HPDE6-E6E7 (cell line): Measurements from ENCODE around the gene BMP6.

Source experiments
- DNase-seq: peaks from one replicate; pipeline ENCODE4 v3.0.0; 2011; ENCODE audit warnings: missing footprints; ENCODE audit errors: extremely low spot score

Gene BMP6

GRCh38 chr6:7725849-7726415 lies at the start of gene BMP6:
Gene BMP6 (plus strand): TSS chr6:7726099. CDS start chr6:7726956, 857 bp downstream.
- DNase-seq = peak; percentile 97

- DNase-seq = no peak
Observed at GRCh38 chr6:7677229-7677628, 48.7 kb upstream of the BMP6 start.

GRCh38 chr6:7680393-7681075 lies 45.4 kb upstream of the BMP6 start:
- no peak for DNase-seq

- DNase-seq = no peak
Observed at GRCh38 chr6:7681449-7681848, 44.5 kb upstream of the BMP6 start.

GRCh38 chr6:7684076-7684475 lies 41.8 kb upstream of the BMP6 start:
- no peak for DNase-seq

- DNase-seq = no peak
Observed at GRCh38 chr6:7684843-7685242, 41.1 kb upstream of the BMP6 start.

- no peak for DNase-seq
Observed at GRCh38 chr6:7685276-7685675, 40.6 kb upstream of the BMP6 start.

GRCh38 chr6:7687145-7688111 lies 38.5 kb upstream of the BMP6 start:
- no peak for DNase-seq

GRCh38 chr6:7691021-7691420 lies 34.9 kb upstream of the BMP6 start:
- DNase-seq = no peak

- peak; percentile 89 for DNase-seq
Observed at GRCh38 chr6:7691675-7692452, 34.0 kb upstream of the BMP6 start.

- no peak for DNase-seq
Observed at GRCh38 chr6:7692453-7692784, 33.5 kb upstream of the BMP6 start.

GRCh38 chr6:7693827-7694226 lies 32.1 kb upstream of the BMP6 start:
- no peak for DNase-seq

GRCh38 chr6:7696061-7696460 lies 29.8 kb upstream of the BMP6 start:
- DNase-seq = no peak

GRCh38 chr6:7697432-7697819 lies 28.5 kb upstream of the BMP6 start:
- DNase-seq = no peak

- DNase-seq = peak; percentile 44
Observed at GRCh38 chr6:7697820-7698623, 27.9 kb upstream of the BMP6 start.

GRCh38 chr6:7701212-7701834 lies 24.6 kb upstream of the BMP6 start:
- DNase-seq = no peak

GRCh38 chr6:7703148-7703680 lies 22.7 kb upstream of the BMP6 start:
- no peak for DNase-seq

GRCh38 chr6:7705483-7705882 lies 20.4 kb upstream of the BMP6 start:
- DNase-seq = no peak

- no peak for DNase-seq
Observed at GRCh38 chr6:7706269-7706668, 19.6 kb upstream of the BMP6 start.

- DNase-seq = no peak
Observed at GRCh38 chr6:7707787-7708186, 18.1 kb upstream of the BMP6 start.
